Renal cortical epithelial cell (primary cell): ENCODE data around the gene NEK2. TPM values are rescaled to one million over a fixed set of nuclear protein-coding genes. Genes with fewer than 3 reads are reported as not detected.
"Not testable (repeated sequence)": the region's sequence is repeated elsewhere in the genome, so short reads cannot be mapped to it uniquely, and the experiment has no call there.

Source experiments
- DNase-seq: peaks from one replicate; pipeline ENCODE4 v3.0.0-alpha.2; 2011; ENCODE audit warnings: low read depth
- total RNA-seq: library from RNA; depleted of rRNA; stranded (reverse); fragments of >200 nt; gene quantifications from 2 replicates; pipeline ENCODE4 v1.2.3, GENCODE V29; 2014

The NEK2 gene
- total RNA-seq, 1 donor from 2014 or later = 0.85 TPM

DNA sequence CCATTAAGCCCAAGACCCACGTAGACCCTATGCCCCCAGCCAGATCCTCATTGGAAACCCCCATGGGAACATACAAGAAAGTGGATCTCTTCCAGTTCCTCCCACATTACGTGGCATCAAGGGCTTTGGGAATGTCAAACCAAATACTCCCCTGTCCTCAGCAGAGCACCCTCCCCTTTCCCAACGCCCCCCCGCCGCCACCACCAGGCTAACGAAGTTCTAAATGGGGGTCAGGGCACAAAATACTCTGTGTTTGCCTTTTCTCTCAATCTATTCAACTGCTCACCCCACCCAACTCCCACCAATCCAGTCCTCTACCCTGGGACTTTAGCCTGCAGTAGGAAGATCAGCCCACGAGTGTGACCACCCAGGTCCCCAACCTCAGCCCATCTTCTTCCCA lies 24.5 kb downstream of the NEK2 start:
- DNase-seq = no peak

DNA sequence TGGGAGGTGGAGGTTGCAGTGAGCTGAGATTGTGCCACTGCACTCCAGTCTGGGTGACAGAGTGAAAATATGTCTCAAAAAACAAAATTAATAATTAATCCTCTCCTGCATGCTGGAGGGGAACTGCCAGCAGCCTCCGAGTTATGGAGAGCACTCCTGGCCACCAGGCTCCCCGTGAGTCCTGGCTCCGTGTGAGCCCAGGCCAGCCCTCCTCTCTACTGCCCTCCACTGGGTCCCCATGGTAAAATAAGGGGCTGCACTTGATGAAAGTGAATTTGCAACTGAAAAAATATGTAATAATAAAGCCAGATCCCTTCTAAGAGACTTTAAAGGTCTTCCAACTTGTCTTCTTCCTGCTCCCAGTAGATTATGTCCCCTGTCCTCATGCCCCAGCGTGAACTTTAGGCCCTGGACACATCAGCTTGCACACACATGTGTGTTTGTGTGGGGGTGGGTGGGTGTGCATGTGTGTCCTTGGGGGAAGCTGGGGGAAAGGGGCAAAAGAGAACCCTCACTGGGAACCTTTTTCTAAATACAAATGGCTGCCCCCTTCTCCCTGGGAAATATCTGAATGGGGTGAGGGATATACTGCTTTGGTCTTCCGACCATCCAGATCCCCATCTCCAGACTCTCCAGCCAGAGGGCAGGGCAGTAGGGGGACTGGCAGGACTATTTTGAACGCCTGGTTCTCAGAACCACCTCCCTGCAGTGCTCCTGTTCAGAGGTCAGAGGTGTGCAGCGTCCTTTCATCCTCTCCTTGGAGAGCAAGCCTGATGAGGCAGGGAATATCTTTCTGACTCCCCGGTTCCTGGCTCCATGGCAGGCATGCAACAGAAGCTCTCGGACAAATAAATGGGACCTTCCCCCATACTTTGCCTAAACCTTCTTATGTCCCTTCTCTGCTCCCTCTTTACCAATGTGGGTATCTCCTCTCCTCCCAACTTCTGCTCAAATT lies 26.2 kb downstream of the NEK2 start:
- DNase-seq = no peak

DNA sequence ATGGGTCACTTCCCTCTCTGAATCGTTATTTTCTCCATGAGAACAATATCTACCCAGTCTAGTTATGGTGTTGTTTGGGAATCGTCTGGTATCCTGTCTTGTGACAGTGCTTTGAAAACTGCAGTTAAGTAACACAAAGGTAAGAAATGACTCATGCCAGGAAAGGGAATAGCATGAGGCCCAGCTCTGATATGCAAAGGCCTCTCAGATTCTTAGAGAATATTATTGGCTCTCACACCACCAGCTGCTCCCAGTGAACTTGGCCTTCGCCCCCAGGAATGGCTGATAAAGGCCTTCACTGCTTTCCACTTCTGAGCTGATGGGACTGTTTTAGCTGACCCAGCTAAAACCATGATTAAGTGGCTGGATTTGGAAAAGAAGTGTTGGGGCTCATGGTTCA lies 27.1 kb downstream of the NEK2 start:
- DNase-seq = peak; percentile 93

DNA sequence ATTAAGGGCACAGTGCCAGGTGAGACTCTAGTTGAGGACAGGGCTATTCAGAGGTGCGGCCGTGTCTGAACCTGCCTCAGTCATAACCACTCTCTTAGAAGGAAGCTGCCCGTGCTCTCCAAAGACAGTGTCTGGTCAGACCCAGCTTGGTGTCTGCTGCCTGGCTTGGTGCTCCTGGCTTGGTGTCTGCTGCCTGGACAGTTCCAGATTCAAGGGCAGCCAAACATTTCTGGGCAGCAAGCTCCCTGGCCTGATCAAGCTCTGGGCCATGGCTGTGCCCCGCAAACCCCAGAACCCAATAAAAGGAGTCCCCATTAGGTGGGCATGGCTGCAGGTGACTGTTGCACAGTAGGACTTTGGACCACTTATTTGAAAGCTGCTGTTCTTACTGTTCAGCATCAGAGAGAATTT lies 27.7 kb downstream of the NEK2 start:
- DNase-seq = no peak

DNA sequence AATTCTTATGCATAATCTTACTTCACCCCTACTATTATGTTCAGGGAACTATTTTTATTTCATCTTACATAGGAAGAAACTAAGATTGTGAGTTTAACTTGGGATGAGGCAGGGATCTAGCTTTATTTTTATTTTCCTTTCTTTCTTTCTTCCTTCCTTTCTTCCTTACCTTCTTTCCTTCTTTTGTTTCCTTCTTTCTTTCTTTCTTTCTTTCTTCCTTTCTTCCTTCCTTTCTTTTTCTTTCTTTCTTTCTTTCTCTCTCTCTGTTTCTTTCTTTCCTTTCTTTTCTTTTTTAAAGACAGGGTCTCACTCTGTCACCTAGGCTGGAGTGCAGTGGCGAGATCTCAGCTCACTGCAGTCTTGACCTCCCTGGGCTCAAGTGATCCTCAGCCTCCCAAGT lies 28.9 kb downstream of the NEK2 start:
- no peak for DNase-seq

DNA sequence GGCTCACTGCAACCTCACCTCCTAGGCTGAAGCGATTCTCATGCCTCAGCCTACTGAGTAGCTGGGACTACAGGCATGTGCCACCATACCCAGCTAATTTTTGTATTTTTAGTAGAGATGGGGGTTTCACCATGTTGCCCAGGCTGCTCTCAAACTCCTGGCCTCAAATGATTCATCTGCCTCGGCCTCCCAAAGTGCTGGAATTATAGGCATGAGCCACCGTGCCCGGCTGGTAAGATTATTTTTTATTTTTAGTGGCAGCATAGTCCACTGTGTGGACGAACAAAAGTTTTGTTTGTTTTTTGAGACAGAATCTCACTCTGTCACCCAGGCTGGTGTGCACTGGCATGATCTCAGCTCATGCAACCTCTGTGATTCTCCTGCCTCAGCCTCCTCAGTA lies 29.8 kb downstream of the NEK2 start:
- DNase-seq = not testable (repeated sequence)

DNA sequence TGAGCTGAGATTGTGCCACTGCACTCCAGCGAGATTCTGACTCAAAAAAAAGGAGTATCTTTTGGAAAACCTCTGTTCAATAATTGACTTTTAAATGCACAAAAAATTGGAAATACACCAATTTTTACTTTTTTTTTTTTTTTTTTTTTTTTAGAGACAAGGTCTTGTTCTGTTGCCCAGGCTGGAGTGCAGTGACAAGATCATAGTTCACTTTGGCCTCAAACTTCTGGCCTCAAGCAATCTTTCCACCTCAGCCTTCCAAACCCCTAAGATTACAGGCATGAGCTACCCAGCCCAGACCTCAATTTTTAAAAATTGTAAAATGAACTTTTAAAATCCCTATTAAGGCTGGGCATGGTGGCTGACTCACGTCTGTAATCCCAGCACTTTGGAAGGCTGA lies 30.8 kb downstream of the NEK2 start:
- no peak for DNase-seq

DNA sequence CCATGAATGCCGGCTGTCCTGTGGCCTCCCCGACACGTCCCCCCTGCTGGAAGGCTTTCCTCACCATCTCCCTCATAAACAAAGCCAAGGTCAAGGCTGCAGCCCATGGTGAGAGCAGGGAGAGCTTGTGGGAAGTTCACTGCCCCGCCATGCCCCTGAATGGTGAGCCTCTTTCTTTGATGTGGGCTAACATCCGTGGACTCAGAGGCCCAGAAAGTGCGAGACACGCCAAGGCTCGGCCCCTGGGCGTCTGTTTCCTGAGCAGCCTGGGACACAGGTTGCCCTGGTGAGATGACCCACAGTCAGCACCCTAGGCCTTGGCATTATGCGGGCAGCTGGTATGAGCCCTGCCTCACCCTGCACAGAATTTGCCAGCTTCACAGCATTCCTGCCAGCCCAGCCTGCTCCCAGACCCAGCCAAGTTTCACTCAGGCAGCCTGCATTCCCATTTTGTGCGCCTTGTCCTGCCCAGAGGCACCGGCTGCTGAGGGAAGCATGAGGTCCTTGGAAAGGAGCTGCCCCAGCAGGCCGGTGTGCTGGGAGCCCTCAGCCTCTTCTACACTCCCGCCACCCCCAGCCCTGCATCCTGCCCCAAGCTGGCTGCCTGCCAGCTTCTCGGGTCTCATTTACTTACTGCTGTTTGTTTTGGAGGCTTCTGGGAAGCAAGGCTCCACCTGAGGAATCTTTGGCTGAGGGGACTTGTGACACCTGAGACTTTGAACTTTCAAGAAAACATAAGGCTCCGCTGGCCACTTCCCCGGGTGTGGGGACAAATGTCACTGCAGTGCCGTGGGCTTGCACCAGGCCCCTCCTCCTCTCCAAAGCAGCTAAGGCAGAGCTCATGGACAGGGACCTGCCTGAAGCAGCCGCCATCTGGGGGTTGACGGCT lies 31.9 kb downstream of the NEK2 start:
- DNase-seq = peak; percentile 93

DNA sequence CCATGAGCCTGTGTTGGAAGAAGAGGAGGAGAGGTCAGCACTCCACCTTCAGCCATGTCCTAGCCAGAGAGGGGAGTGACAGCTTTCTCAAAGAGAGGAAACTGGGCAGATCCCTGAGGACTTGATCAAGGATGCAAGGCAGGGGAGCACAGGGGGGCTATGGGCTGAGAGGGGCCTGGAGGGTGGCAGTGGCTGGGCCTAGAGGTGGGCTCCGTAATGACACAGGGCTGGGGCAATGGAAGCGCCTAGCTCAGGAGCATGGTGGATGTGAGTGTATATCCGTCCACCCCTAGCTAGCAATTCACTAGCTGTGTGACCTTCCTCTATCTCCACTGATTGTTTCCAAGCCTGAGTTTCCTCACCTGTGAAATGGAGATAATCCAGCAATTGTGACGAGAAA lies 32.6 kb downstream of the NEK2 start:
- DNase-seq = no peak

DNA sequence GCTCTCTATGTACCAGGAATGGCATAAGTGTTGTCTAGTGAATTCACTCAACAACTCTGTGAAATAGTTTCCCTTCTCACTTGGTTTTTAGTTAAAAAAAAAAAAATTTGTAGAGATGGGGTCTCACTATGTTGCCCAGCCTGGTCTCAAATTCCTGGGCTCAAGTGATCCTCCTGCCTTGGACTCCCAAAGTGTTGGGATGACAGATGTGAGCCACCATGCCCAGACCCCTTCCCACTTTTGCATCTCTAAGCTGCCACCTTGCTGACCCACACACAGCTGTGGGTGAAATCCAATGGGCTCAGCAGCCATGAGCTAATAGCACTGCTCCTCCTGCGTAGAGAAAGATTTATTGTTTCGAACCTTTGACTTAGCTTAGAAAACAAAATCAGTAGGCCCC lies 33.5 kb downstream of the NEK2 start:
- DNase-seq = no peak

DNA sequence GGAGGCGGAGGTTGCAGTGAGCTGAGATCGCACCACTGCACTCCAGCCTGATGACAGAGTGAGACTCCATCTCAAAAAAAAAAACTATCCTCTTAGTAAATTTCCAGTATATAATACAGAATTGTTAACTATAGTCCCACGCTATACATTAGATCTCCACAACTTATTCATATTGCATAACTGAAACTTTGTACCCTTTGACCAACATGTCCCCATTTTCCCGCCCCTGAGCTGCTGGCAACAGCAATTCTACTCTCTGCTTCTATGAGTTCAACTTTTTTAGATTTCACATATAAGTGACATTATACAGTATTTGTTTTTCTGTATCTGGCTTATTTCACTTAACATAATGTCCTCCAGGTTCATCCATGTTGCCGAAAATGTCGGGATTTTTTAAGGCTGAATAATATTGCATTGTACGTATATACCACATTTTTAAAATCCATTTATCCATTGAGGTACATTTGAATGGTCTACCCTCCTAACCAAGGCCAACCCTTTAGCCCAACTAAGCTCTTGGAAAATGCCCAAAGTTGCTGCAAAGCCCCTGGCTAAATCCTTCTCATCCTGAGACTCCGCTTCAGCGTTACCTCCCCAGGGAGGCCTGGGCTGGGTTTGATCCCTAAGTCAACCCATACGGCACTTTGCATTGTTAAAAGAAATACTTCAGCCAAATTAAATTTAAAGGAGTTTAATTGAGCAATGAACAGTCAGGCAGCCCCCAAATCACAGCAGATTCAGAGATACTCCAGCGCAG lies 34.2 kb downstream of the NEK2 start:
- DNase-seq = no peak

DNA sequence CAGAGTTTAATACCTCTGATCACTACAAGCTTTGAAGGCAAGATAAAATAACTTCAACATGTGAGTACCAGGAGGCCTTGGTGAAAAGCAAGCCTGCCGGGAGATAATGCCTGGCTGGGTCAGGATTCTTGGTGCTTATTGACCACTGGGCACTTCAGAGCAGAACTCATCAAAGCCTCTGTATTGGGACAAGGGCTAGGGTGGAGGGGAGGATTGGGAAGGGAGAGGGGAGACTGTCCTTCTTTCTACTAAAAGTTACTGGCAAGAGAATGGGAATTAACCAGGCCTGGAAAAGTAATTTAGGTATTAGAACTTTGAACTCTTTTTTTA lies 35.2 kb downstream of the NEK2 start:
- DNase-seq = no peak

DNA sequence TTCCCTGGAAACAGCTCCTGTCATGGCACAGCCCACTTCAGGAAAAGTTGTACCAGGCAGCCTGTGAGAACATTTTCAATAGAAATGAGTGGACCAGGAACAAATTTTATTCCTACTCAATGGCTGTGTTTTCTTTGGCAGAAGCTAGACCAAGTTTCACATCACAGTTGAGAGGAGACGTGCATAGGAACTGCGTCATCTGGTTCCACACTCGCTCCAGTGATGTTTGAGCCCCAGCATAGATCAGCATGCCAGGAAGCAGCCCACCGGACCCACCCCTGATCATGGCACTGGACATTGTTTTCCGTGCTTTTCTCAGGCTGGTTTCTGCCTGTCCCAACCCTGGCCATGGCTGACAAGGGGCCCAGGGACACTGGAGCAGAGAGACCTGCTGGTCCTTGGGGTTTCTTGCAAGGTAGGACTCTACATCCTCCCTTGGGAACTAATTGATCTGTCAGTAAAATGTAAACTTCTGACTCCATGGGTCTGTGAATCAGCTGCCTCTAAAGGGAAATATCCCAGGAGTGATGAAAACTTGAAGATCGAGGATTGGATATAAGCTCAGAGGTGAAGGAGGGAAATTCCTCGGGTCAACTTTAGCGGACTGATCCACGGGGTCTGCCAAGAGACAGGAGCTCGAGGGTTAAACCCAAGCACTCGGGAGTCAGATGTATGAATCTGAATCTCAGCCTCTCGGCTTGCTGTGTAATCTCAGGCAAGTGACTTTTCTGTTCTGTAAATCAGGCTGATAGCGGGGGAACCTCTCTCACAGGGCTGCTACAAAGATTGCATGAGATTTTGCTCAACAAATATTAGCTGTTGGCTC lies 35.7 kb downstream of the NEK2 start:
- peak; percentile 98 for DNase-seq

DNA sequence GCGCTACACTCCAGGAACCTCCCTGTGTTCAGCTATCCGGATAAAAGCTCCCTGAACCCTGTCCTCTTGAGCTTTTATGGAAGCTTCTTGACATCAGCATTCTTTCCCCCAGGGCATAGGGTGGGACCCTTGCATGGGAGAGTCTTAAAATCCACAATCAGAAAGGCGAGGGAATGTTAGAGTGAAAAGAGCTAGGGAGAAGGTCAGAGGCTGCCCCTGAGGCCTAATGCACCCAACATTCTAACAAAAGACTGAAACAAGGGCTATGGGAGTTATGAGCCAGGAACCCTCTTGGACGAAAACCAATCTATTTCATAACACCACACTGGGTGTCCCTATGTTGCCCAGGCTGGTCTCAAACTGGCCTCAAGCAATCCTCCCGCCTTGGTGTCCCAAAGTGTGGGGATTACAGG lies 36.7 kb downstream of the NEK2 start:
- peak; percentile 36 for DNase-seq

DNA sequence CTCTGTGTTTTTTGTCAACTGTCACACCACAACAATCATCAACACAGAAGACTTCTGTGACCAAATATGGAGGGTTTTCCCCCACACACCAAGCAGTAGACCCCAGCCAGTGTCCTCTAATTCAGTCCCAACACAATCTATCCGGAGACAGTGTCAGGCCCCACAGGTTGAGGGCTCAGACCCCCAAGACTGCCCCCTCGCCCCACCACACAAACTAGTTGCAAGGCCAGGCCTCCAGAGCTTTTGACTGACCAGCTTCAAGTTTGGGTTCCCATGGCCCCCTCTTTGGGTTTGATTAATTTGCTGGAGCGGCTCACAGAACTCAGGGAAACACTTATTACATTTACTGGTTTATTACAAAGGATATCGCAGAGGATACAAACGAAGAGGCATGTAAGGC lies 37.2 kb downstream of the NEK2 start:
- no peak for DNase-seq

DNA sequence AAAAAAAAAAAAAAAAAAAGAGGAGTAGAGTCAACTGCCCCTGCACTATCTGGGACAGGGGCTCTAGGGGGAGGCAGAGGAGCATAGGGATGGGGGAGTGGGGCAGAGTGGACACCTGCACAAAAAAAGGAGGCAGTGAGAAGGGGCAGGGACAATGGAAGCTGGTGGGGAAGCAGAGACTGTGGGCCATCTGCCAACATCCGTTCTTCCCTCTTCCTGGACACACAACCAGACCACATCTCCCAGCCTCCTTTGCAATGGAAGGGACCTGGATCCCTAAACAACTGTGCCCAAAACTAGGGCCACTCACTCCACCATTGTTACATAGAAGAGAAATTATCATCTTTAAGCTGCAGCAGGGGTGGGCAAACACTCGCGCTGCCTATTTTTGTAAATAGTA lies 38.4 kb downstream of the NEK2 start:
- no peak for DNase-seq

DNA sequence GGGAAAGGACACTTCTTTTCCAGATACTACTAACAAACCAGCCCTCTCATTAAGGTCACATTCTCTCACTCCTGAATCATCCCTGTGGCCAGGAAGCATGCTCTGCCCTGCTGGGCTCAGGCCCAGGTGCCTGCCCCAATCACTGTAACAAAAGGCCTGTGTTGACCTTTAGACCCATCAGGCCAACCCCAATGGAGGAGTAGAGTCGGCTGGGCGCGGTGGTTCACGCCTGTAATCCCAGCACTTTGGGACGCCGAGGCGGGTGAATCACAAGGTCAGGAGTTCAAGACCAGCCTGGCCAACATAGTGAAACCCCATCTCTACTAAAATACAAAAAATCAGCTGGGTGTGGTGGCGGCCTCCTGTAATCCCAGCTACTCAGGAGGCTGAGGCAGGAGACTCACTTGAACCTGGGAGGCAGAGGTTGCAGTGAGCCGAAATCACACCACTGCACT lies 38.8 kb downstream of the NEK2 start:
- DNase-seq = peak; percentile 92

DNA sequence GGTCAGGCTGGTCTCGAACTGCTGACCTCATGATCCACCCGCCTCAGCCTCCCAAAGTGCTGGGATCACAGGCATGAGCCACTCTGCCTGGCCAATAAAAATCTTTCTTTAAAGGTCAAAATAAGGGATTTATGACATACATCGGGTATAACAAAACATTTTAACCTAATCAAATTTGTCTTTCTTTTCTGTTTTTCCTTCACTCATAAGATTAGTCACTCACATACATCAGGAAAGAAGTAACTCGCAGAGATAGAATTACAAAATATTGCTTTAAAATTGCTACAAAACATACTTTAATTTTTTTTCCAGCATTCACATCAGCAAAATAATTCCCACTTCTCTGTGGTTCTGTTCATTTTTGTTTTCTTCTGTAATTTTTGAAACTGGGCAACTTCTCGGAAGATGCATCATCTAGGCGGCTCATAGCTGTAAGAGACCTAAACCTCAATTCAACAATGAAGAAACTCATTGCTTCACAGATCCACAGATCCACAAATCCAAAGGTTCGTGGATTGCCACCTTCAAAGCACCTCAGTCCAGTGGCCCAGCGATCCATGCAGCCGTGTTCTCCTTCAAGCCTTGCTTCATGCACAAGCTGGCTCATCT lies 39.7 kb downstream of the NEK2 start:
- no peak for DNase-seq

DNA sequence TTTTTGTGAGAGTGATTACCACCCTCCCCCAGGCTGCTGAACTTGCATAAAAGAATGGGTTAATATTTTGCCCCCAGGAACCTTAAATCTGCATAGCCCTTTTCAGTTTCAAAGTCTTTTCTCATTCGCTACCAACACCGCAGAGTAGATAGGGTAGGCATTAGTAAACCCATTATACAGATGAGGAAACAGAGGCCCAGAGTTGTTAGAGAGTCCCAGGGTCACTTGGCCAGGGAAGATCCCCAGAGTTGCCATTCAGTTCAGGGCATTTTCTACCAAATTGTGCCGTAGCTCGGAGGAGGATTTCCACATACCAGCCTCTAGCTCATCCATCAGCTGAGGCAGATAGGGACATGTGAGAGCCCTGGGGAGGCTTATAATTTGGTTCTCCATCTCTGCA lies 40.5 kb downstream of the NEK2 start:
- no peak for DNase-seq

DNA sequence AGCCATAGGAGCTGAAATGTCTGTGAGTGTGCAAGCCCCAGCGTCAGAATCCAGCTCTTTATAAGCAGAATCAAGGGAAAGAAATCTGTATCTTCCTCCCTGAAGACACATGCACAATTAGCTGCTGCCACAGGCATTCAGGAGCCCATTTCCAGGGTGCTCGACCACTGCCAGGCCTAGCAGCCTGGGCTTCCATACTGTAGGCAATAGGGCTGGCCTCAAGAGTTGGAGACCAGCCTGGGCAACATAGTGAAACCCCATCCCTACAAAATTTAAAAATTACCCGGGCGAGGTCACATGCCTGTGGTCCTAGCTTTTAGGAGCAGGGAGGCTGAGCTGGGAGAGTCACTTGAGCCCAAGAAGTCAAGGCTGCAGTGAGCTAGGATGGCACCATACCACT lies 41.0 kb downstream of the NEK2 start:
- DNase-seq = no peak

DNA sequence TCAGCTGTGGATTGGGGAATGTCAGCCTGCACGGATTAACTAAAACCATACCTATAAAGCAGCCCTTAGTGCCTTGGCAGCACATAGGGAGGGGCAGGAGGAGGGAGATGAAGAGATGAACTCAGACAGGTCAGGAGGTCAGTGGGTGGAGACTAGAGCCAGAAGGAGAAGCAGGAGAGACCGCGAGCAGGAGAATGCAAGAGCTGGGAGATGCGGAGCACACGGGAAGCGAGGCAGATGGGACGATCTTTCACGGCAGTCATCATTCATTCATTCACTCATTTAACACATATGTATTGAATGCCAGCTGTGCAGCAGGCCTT lies 41.9 kb downstream of the NEK2 start:
- DNase-seq = no peak
